Measurements from ENCODE around the gene HS1BP3. TPM values are rescaled to one million over a fixed set of nuclear protein-coding genes. Genes with fewer than 3 reads are reported as not detected.

The HS1BP3 gene
- total RNA-seq, 1 donor from 2014 or later, result 16.5 TPM

DNA sequence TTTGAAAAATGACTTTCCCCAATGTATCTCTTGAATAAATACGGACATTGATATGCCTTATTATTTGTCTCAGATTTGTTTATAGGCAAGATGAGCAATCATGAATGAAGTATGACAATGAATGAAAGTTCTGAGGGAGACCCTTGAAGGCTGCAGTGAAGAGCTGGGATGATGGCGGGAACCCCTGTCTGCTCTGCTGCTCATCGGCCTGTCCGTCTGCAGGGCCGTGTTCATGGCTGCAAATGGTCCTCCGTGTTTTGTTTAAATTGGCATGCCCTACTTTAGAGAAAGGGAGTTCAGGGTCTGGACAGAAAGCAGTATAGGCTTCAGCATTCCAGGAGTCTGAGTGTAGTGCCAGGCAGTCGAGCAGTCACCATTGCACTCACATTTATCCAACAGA is 1.2 kb upstream of the HS1BP3 start:
- Mint-ChIP-seq H3K27ac (no peak overlapping the region), H3K4me3 (ENCODE audit: low read depth) (peak overlapping the region; percentile 38), H3K9me3 (ENCODE audit: low read depth) (no peaks in the 10 kb centered on the region), H3K4me1 (ENCODE audit: low read depth) (peaks cover 7% of the 10 kb centered on the region), H3K36me3 (ENCODE audit: insufficient read depth) (no peaks in the 10 kb centered on the region), H3K27me3 (peaks cover 29% of the 10 kb centered on the region)
- TF ChIP-seq, protein P1, sequence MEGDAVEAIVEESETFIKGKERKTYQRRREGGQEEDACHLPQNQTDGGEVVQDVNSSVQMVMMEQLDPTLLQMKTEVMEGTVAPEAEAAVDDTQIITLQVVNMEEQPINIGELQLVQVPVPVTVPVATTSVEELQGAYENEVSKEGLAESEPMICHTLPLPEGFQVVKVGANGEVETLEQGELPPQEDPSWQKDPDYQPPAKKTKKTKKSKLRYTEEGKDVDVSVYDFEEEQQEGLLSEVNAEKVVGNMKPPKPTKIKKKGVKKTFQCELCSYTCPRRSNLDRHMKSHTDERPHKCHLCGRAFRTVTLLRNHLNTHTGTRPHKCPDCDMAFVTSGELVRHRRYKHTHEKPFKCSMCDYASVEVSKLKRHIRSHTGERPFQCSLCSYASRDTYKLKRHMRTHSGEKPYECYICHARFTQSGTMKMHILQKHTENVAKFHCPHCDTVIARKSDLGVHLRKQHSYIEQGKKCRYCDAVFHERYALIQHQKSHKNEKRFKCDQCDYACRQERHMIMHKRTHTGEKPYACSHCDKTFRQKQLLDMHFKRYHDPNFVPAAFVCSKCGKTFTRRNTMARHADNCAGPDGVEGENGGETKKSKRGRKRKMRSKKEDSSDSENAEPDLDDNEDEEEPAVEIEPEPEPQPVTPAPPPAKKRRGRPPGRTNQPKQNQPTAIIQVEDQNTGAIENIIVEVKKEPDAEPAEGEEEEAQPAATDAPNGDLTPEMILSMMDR (IDR thresholded peaks at IDR 0.05; ENCODE audit: unreplicated experiment), result no peak
- DNase-seq (ENCODE audit: low spot score, unreplicated experiment), result no peak

DNA sequence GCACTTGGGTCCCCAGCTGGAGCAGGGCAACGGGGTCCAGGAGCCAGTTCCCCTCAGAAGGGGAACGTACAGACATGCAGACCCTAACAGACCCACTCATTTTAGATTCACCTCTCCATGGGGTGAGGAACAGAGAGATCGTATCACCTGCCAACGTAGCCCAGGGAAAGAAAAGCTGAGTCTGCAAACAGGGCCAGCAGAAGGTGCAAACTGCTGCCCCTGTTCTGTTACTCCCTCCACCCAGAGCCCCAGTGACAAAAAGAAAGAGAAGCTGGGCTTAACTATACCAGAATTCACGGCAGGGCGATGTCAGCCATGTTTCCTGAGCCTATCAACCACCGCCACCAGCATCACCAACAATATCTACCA is 817 bp upstream of the HS1BP3 start:
- H3K27me3 Mint-ChIP-seq, result peaks cover 26% of the 10 kb centered on the region
- H3K36me3 Mint-ChIP-seq (ENCODE audit: insufficient read depth), result no peaks in the 10 kb centered on the region
- TF ChIP-seq, protein P1 (IDR thresholded peaks at IDR 0.05; ENCODE audit: unreplicated experiment), result no peak
- DNase-seq (ENCODE audit: low spot score, unreplicated experiment), result no peak
- H3K9me3 Mint-ChIP-seq (ENCODE audit: low read depth), result no peaks in the 10 kb centered on the region
- peaks cover 7% of the 10 kb centered on the region for H3K4me1 Mint-ChIP-seq (ENCODE audit: low read depth)
- peak overlapping the region; percentile 97 for H3K27ac Mint-ChIP-seq
- H3K4me3 Mint-ChIP-seq (ENCODE audit: low read depth), result peak overlapping the region; percentile 88

DNA sequence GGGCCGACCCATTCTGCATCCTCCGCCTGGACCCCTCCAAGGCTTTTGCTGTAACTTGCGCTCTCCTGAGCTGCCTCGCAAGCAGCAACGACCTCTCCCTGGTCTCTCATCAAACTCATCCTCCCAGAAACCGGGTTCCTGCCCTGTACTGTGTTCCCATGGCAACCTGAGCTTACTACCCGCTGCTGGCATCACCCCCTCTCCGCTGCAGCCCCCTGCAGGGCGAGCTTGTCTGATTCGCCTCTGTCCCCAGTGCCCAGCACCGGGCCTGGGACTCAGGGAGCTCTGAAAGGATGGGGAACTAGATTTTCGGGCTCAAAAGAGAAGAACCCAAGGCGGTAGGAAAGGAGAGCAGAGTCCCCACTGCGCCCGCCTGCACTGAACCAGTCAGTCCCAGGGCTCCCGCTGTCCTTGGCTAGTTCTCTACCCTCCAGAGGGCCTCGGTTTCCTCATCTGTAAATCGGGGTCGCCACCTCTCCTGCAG is 463 bp downstream of the HS1BP3 start:
- H3K27me3 Mint-ChIP-seq, result peaks cover 18% of the 10 kb centered on the region
- H3K4me3 Mint-ChIP-seq (ENCODE audit: low read depth), result peak overlapping the region; percentile 74
- peaks cover 7% of the 10 kb centered on the region for H3K4me1 Mint-ChIP-seq (ENCODE audit: low read depth)
- TF ChIP-seq, protein P1 (IDR thresholded peaks at IDR 0.05; ENCODE audit: unreplicated experiment), result no peak
- no peaks in the 10 kb centered on the region for H3K36me3 Mint-ChIP-seq (ENCODE audit: insufficient read depth)
- peak overlapping the region; percentile 60 for H3K27ac Mint-ChIP-seq
- DNase-seq (ENCODE audit: low spot score, unreplicated experiment), result no peak
- H3K9me3 Mint-ChIP-seq (ENCODE audit: low read depth), result no peaks in the 10 kb centered on the region

DNA sequence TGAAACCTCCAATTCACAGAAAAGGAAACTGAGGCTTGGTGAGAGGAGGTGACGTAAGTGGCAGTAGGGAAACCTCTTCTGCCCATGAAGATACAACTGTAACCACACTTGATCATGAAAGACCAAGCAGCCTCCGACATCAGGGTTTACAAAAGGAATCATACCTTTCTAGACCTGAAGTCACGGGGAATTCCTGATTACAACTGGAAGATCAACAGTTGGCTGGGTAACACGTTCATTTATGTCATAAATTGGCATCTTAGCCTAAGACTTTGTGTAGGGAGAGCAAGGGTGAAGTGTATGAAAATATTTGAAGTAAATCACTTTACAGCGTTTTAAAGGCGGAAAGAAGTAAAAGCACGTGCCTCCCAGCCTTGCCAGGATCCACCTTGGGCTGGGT is 922 bp downstream of the HS1BP3 start:
- TF ChIP-seq, protein P1 (IDR thresholded peaks at IDR 0.05; ENCODE audit: unreplicated experiment), result no peak
- no peak for DNase-seq (ENCODE audit: low spot score, unreplicated experiment)
- Mint-ChIP-seq H3K27ac (peak overlapping the region; percentile 60), H3K9me3 (ENCODE audit: low read depth) (no peaks in the 10 kb centered on the region), H3K27me3 (peaks cover 15% of the 10 kb centered on the region), H3K36me3 (ENCODE audit: insufficient read depth) (peaks cover under 1% of the 10 kb centered on the region), H3K4me1 (ENCODE audit: low read depth) (peaks cover 7% of the 10 kb centered on the region), H3K4me3 (ENCODE audit: low read depth) (peak overlapping the region; percentile 74)

DNA sequence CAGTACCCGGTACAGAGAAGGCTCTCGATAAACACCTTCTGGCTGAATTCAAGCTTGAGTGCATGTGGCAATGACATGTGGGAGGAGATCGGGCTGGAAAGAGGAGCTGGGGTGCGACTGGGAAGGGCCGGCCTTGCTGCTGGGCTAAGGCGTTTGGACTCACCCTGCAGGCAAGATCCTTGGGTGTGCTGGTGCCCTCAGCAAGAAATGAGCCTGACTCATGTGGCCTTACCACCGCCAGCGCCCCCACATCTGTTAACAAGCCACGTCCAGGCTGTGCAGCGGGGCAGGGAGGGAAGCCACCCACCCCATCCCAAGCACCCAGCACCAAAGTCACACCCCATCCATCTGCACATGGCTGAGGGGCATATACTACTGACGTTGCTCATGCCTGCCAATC is 1.3 kb downstream of the HS1BP3 start:
- Mint-ChIP-seq H3K4me3 (ENCODE audit: low read depth) (peak overlapping the region; percentile 74), H3K27me3 (peaks cover 14% of the 10 kb centered on the region), H3K27ac (peak overlapping the region; percentile 60), H3K36me3 (ENCODE audit: insufficient read depth) (peaks cover 4% of the 10 kb centered on the region), H3K9me3 (ENCODE audit: low read depth) (no peaks in the 10 kb centered on the region), H3K4me1 (ENCODE audit: low read depth) (peaks cover 7% of the 10 kb centered on the region)
- TF ChIP-seq, protein P1 (IDR thresholded peaks at IDR 0.05; ENCODE audit: unreplicated experiment), result no peak
- no peak for DNase-seq (ENCODE audit: low spot score, unreplicated experiment)
